Measurements from ENCODE around the gene MRPL54.

The MRPL54 gene

GRCh38 chr19:3784607-3785450 is 22.3 kb downstream of the MRPL54 start:
- DNase-seq (ENCODE audit: low read depth in 3 of 3) = no peak

GRCh38 chr19:3785451-3785937 is 23.0 kb downstream of the MRPL54 start:
- DNase-seq (ENCODE audit: low read depth in 3 of 3) = peak in 1 of 3 experiments; percentile 49

GRCh38 chr19:3785938-3786824 is 23.7 kb downstream of the MRPL54 start, which contains the start of gene MATK:
MATK (minus strand) TSS chr19:3786381; CDS start chr19:3785135, 1,246 bp downstream.
- DNase-seq (ENCODE audit: low read depth in 3 of 3) = peak in 1 of 3 experiments; percentile 33

- no peak for DNase-seq (ENCODE audit: low read depth in 3 of 3)
Observed at GRCh38 chr19:3788996-3789778, 26.7 kb downstream of the MRPL54 start.

GRCh38 chr19:3790209-3790734 is 27.8 kb downstream of the MRPL54 start:
- DNase-seq (ENCODE audit: low read depth in 3 of 3) = no peak

- DNase-seq (ENCODE audit: low read depth in 3 of 3) = no peak
Observed at GRCh38 chr19:3790941-3791340, 28.5 kb downstream of the MRPL54 start.

- no peak for DNase-seq (ENCODE audit: low read depth in 3 of 3)
Observed at GRCh38 chr19:3792114-3792513, 29.6 kb downstream of the MRPL54 start.

GRCh38 chr19:3793799-3794198 is 31.3 kb downstream of the MRPL54 start:
- no peak for DNase-seq (ENCODE audit: low read depth in 3 of 3)

GRCh38 chr19:3796358-3796757 is 33.9 kb downstream of the MRPL54 start:
- no peak for DNase-seq (ENCODE audit: low read depth in 3 of 3)

GRCh38 chr19:3798137-3798536 is 35.7 kb downstream of the MRPL54 start:
- DNase-seq (ENCODE audit: low read depth in 3 of 3) = no peak

GRCh38 chr19:3800996-3801395 is 38.5 kb downstream of the MRPL54 start:
- no peak for DNase-seq (ENCODE audit: low read depth in 3 of 3)

- peak in 2 of 3 experiments; percentile 40 to 63 for DNase-seq (ENCODE audit: low read depth in 3 of 3)
Observed at GRCh38 chr19:3801412-3802096, 39.1 kb downstream of the MRPL54 start.

- no peak for DNase-seq (ENCODE audit: low read depth in 3 of 3)
Observed at GRCh38 chr19:3803114-3803888, 40.8 kb downstream of the MRPL54 start.

- DNase-seq (ENCODE audit: low read depth in 3 of 3) = no peak
Observed at GRCh38 chr19:3803986-3804385, 41.5 kb downstream of the MRPL54 start.

GRCh38 chr19:3804429-3804828 is 41.9 kb downstream of the MRPL54 start:
- no peak for DNase-seq (ENCODE audit: low read depth in 3 of 3)

- no peak for DNase-seq (ENCODE audit: low read depth in 3 of 3)
Observed at GRCh38 chr19:3805859-3806258, 43.4 kb downstream of the MRPL54 start.

- no peak for DNase-seq (ENCODE audit: low read depth in 3 of 3)
Observed at GRCh38 chr19:3807131-3807480, 44.6 kb downstream of the MRPL54 start.

- no peak for DNase-seq (ENCODE audit: low read depth in 3 of 3)
Observed at GRCh38 chr19:3807574-3808354, 45.3 kb downstream of the MRPL54 start.

Data from stimulated activated CD4-positive, alpha-beta T cell treated with anti-CD3 and anti-CD28 coated beads, TNF-alpha, amount 100 ng/mL, for 24 hours (primary cell).